Activated effector memory CD4-positive, alpha-beta T cell treated with anti-CD3 and anti-CD28 coated beads, Interleukin-2, amount 50 U/mL, for 16 hours (primary cell): ENCODE data around the gene ADSS1.
"Not testable (repeated sequence)": the region's sequence is repeated elsewhere in the genome, so short reads cannot be mapped to it uniquely, and the experiment has no call there.

Source experiments
- DNase-seq: peaks from one replicate; pipeline ENCODE4 v3.0.0-alpha.2; 2020

The ADSS1 gene

GRCh38 chr14:104734991-104735779 lies 11.2 kb downstream of the ADSS1 start:
- no peak for DNase-seq

GRCh38 chr14:104735830-104736642 lies 12.0 kb downstream of the ADSS1 start:
- no peak for DNase-seq

DNA sequence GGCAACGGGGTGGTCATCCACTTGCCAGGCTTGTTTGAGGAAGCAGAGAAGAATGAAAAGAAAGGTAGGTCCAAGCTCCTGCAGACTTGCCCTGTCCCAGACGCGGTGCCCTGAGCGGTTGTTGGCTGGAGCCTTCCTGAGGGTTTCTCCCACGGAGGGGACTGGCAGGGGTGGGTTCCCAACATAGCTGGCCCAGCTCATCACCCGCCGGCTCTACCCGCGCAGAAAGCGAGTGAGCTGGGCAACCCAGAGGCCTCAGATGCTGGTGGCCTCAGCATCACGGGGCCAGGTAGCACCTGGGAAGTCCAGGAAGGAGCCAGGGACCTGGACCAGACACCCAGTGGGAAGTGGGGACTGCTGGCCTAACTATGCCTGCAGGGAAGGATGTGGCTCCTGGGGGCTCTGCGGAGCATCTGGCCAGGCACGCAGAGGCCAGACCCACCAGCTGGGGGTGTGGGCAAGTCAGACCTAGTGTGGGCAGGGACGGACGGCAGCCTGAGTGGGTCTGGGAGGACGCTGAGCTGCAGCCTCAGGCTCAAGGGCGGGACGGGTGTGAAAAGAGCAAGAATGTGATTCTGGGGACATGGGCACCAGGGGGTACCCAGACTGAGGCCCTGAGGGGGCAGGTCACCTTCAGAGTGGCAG lies 14.5 kb downstream of the ADSS1 start:
- DNase-seq, result no peak

DNA sequence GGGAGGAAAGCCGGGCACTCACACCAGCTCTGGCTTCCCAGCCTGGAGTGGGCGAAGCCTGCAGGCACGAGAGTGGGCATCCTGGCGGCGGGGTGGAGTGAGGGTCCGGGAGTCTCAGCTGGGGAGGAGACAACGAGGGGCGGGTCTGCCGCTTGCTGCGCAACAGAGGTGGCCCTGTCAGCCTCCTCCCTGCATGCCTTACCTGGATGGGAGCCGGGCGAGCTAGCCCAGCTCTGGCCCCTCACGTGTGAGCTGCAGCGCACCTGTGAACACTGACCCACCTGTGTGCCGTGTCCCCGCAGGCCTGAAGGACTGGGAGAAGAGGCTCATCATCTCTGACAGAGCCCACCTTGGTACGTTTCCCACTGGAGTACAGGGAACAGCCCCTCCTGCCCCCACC lies 15.0 kb downstream of the ADSS1 start:
- DNase-seq, result no peak

GRCh38 chr14:104739546-104740516 lies 15.8 kb downstream of the ADSS1 start:
- DNase-seq, result no peak

DNA sequence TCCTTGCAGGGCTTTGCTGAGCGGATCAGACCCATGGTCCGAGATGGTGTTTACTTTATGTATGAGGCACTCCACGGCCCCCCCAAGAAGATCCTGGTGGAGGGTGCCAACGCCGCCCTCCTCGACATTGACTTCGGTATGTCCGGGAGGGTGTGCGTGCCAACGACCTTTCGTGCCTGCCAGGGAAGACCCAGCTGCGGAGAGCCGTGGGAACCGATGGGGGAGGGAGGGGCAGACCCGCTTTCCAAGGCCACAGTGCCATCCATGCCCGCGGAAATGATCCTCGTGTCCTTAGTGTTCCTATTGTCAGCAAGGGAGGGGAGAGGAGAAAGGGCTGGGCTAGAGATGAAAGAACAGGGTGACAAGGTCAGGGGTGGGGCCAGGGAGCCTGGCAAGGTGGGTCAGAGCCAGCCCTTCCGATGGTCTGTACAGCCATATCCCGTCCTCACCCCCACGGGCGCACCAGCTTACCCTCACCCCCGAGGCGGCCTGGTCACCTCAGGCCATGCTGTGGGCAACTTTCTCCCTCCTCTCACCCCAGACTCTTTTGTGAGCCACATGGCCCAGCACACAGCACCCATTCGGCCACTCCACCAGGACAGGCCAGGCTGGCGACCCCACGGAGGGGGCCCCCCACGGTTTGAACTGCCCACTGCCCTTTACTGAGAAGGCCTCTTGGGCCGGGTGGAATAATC lies 17.2 kb downstream of the ADSS1 start:
- no peak for DNase-seq

GRCh38 chr14:104741803-104742251 lies 17.8 kb downstream of the ADSS1 start:
- DNase-seq, result no peak

GRCh38 chr14:104742586-104743455 lies 18.8 kb downstream of the ADSS1 start:
- no peak for DNase-seq

- DNase-seq, result no peak
These were observed 19.7 kb downstream of the ADSS1 start for GRCh38 chr14:104743461-104744380.

DNA sequence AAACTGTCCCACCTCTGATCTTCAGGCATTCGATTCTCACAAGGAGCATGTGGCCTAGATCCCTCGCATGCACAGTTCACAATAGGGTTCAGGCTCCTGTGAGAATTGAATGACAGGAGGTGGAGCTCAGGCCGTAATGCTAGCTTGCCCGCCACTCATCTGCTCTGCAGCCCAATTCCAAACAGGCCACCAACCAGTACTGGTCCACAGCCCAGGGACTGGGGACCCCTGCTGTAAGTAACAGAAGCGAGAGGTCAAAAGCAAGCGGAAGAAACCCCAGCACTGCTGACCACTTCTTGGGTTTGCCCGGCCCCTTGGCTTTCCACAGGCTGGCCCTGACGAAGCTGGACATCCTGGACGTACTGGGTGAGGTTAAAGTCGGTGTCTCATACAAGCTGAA lies 20.5 kb downstream of the ADSS1 start:
- DNase-seq, result no peak

- DNase-seq, result no peak
These were observed 21.4 kb downstream of the ADSS1 start for GRCh38 chr14:104745431-104745830.

DNA sequence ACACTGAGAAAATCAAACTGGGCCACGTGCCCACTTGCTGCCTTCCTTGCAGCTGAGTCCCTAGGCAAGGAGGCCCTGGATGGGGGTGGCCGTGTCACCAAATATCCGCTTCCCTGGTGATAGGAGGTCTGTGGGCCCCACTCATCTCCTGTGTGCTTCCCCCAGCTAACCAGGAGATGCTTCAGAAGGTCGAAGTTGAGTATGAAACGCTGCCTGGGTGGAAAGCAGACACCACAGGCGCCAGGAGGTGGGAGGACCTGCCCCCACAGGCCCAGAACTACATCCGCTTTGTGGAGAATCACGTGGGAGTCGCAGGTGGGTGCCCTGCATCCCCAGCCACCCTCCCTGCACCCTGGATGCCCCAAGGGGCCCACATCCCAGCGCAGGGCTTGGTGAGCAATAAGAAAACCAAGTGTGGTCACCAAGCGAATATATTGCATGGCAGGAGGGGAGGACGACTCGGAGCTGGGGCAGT lies 22.1 kb downstream of the ADSS1 start:
- peak; percentile 73 for DNase-seq

- DNase-seq, result no peak
These were observed 23.0 kb downstream of the ADSS1 start for GRCh38 chr14:104746934-104747481.

- DNase-seq, result no peak
These were observed 23.8 kb downstream of the ADSS1 start for GRCh38 chr14:104747876-104748275.

DNA sequence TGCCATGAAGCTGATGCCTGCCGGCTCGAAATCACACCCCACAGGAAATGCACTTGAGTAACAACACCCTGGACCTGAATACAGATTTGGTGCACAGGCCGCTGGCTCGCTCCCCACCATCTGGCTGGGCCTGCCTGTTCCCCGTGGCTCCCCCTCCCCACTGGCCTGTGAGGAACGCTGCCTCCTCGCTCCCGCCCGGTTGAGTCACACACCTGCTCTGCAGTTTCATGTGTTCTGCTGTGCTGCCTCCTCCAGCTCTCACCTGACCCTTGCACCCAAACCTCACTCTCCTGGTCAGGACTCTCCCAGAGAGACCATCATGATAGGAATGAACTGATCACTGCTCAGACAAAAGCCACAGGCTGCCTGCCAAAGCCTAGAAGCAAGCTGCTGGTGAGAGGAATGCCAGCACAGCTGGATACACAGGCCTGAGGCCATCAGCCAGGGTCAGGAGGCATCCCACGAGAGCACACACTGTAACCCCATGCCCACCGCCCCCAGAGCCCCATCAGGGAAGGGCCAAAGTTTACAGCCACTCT lies 25.2 kb downstream of the ADSS1 start:
- DNase-seq, result no peak

GRCh38 chr14:104750056-104750752 lies 26.2 kb downstream of the ADSS1 start:
- DNase-seq, result no peak

DNA sequence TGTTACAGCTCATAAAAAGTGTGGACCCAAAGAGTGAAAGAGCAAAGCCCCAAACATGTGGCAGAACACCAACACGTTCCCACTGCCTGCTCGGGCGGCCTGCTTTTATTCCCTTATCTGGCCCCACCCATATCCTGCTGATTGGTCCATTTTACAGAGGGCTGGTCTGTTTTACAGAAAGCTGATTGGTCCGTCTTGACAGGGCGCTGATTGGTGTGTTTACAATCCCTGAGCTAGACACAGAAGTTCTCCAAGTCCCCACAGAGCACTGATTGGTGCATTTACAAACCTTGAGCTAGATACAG lies 26.7 kb downstream of the ADSS1 start:
- not testable (repeated sequence) for DNase-seq
